Measurements from ENCODE around the gene PYGM. TPM values are rescaled to one million over a fixed set of nuclear protein-coding genes. Genes with fewer than 3 reads are reported as not detected.

Gene PYGM
- total and polyA plus RNA-seq, 2 of the 8 experiments (the other 6 are each of a cell fraction or from before 2014, with no cell fraction given): 9.6 to 10.0 TPM

GRCh38 chr11:64764040-64764611 is 4.4 kb upstream of the PYGM start:
- 74% methylated on average over 11 of the region's 11 CpGs; no CpG with 5 or more reads in 1 of the 2 experiments for WGBS, 2 experiments (ENCODE audit: extremely low coverage in 1 of 2, insufficient coverage in 1 of 2, insufficient read length in 1 of 2, insufficient replicate concordance in 2 of 2, low coverage in 1 of 2, low lambda C conversion rate in 2 of 2, missing lambda C conversion rate in 1 of 2)
- peaks cover 17 to 21% of the 10 kb centered on the region in 2 experiments for H4K20me1 ChIP-seq (replicated peaks in 1 of 2; ENCODE audit: control insufficient read depth in 1 of 2, insufficient read depth in 2 of 2, low read length in 2 of 2)
- CTCF ChIA-PET (ENCODE audit: partially characterized antibody): interaction anchor here (0.7 to 23.6 kb wide), 5 partner anchors 10 to 65 kb away, joined by 3 to 376 read pairs (median 3); partner anchors contain the start of gene RASGRP2
- peaks cover 26 to 71% (median 61%) of the 10 kb centered on the region in 4 experiments for H3K4me1 ChIP-seq (replicated peaks in 1 of 4; ENCODE audit: control insufficient read depth in 3 of 4, insufficient read depth in 4 of 4, low read length in 3 of 4)
- peak overlapping the region; percentile 56 to 70 for H3K4me2 ChIP-seq (ENCODE audit: insufficient read depth in 1 of 2, low read depth in 2 of 2, low read length in 2 of 2)
- H3K27me3 ChIP-seq (replicated peaks in 1 of 4; ENCODE audit: control insufficient read depth in 3 of 4, extremely low read depth in 1 of 4, insufficient read depth in 3 of 4, low read length in 3 of 4): no peaks in the 10 kb centered on the region
- H3K36me3 ChIP-seq (ENCODE audit: control insufficient read depth in 2 of 4, insufficient read depth in 4 of 4, low read length in 3 of 4): peaks cover 31 to 56% (median 45%) of the 10 kb centered on the region in 4 experiments
- no peaks in the 10 kb centered on the region for H3K23me2 ChIP-seq (ENCODE audit: low read depth, low read length)
- no peak overlapping the region for H2BK20ac ChIP-seq (ENCODE audit: low read length)
- no peak overlapping the region for H2BK120ac ChIP-seq (replicated peaks; ENCODE audit: low read depth, low read length)
- DNase-seq (ENCODE audit: low read depth in 1 of 2, low spot score in 2 of 2) (no peak), FAIRE-seq (no peak)
- POLR2A ChIA-PET (ENCODE audit: partially characterized antibody): interaction anchor here (0.6 to 42.9 kb wide), 9 partner anchors 2 to 358 kb away, joined by 3 to 1087 read pairs (median 4); partner anchors contain the start of genes FAU, MRPL49, PYGM and RASGRP2
- no peak overlapping the region; a peak in 1 of 7 replicates for H3K9ac ChIP-seq (replicated peaks in 1 of 4; ENCODE audit: extremely low read depth in 1 of 4, low read depth in 3 of 4, low read length in 3 of 4)
- no peak overlapping the region for H4K8ac ChIP-seq (ENCODE audit: extremely low read depth, insufficient read depth, low read length)
- peak overlapping the region; percentile 61 for H4K5ac ChIP-seq (ENCODE audit: insufficient read length, low read depth, low read length)
- H2BK5ac ChIP-seq (ENCODE audit: low read depth, low read length): peak overlapping the region; percentile 100; the same call in 1 of the 2 replicates
- no peak overlapping the region for H3K23ac ChIP-seq (ENCODE audit: insufficient read length)
- no peaks in the 10 kb centered on the region for H3K9me3 ChIP-seq (ENCODE audit: insufficient read depth in 2 of 2, low read depth in 1 of 2, low read length in 1 of 2)
- H2BK12ac ChIP-seq (ENCODE audit: low read depth, low read length): peak overlapping the region; percentile 72; the same call in 1 of the 2 replicates
- H3K4ac ChIP-seq (replicated peaks; ENCODE audit: insufficient read length, low read depth, low read length): no peak overlapping the region
- peaks cover 0 to 14% of the 10 kb centered on the region in 2 experiments; a peak in 1 of 4 replicates for H3K79me2 ChIP-seq (ENCODE audit: control insufficient read depth in 1 of 2, insufficient read depth in 2 of 2, low read length in 2 of 2)
- TF ChIP-seq CBX8 (IDR thresholded peaks at IDR 0.05; ENCODE audit: borderline replicate concordance, low read depth, low read length) (no peak), SP1 (IDR thresholded peaks at IDR 0.05; ENCODE audit: low read depth, low read length) (no peak), CREB1 (IDR thresholded peaks at IDR 0.05) (no peak), EZH2 (IDR thresholded peaks at IDR 0.05; ENCODE audit: low read depth, low read length, severe bottlenecking) (no peak), SIN3A (conservative IDR thresholded peaks at IDR 0.05 in 1 of 2, IDR thresholded peaks at IDR 0.05 in 1 of 2; ENCODE audit: low read depth in 1 of 2, low read length in 2 of 2) (no peak), PHF8 (conservative IDR thresholded peaks at IDR 0.05; ENCODE audit: low read depth, low read length) (no peak), SP2 (IDR thresholded peaks at IDR 0.05; ENCODE audit: low read length) (no peak)
- peaks cover 3% of the 10 kb centered on the region for H3K79me1 ChIP-seq (ENCODE audit: low read depth, low read length)
- H4K91ac ChIP-seq (replicated peaks; ENCODE audit: insufficient read length, low read length): peak overlapping the region; percentile 67
- H2AFZ ChIP-seq (ENCODE audit: low read length): no peak overlapping the region
- H3K27ac ChIP-seq (ENCODE audit: low read depth, low read length): peak overlapping the region; percentile 86
- no peak overlapping the region for H3K14ac ChIP-seq (ENCODE audit: insufficient read length)
- no peak overlapping the region; a peak in 1 of 8 replicates for H3K4me3 ChIP-seq (ENCODE audit: extremely low read depth in 1 of 4, insufficient read depth in 2 of 4, low read depth in 3 of 4, low read length in 4 of 4)
- peak overlapping the region; percentile 92 for H3K18ac ChIP-seq (ENCODE audit: extremely low read depth, low read length)
- H3K56ac ChIP-seq (replicated peaks; ENCODE audit: insufficient read length, low read depth, low read length): no peak overlapping the region
- no peak overlapping the region for H2AK5ac ChIP-seq (ENCODE audit: low read depth, low read length)
- H2BK15ac ChIP-seq (ENCODE audit: low read length): no peak overlapping the region
